HUDEP-2 (cell line): Measurements from ENCODE around the gene IL1RAPL2.
"Not testable (repeated sequence)": the region's sequence is repeated elsewhere in the genome, so short reads cannot be mapped to it uniquely, and the experiment has no call there.

Experiments used
- DNase-seq, 76 experiments: peaks; one replicate each; lab custom pipeline; 2025; ENCODE audit not compliant: unreplicated experiment in 76 of 76; lab: John Stamatoyannopoulos, UW

Gene IL1RAPL2

GRCh38 chrX:105753411-105753810 lies 1187.4 kb downstream of the IL1RAPL2 start:
- DNase-seq, result no peak

GRCh38 chrX:105754286-105754964 lies 1188.4 kb downstream of the IL1RAPL2 start:
- DNase-seq, result no peak

GRCh38 chrX:105755109-105755508 lies 1189.1 kb downstream of the IL1RAPL2 start:
- no peak for DNase-seq

GRCh38 chrX:105758754-105759153 lies 1192.8 kb downstream of the IL1RAPL2 start:
- no peak for DNase-seq

- no peak for DNase-seq
These were observed 1193.6 kb downstream of the IL1RAPL2 start for GRCh38 chrX:105759598-105759997.

- no peak for DNase-seq
These were observed 1199.7 kb downstream of the IL1RAPL2 start for GRCh38 chrX:105765691-105766090.

GRCh38 chrX:105773801-105774200 lies 1207.8 kb downstream of the IL1RAPL2 start:
- no peak for DNase-seq

GRCh38 chrX:105775679-105776078 lies 1209.7 kb downstream of the IL1RAPL2 start:
- no peak for DNase-seq

GRCh38 chrX:105781804-105782203 lies 1215.8 kb downstream of the IL1RAPL2 start:
- no peak for DNase-seq

GRCh38 chrX:105796877-105797276 lies 1230.9 kb downstream of the IL1RAPL2 start:
- not testable (repeated sequence) for DNase-seq

- DNase-seq, result no peak
These were observed 1237.9 kb downstream of the IL1RAPL2 start for GRCh38 chrX:105803891-105804290.

- not testable (repeated sequence) for DNase-seq
These were observed 1239.7 kb downstream of the IL1RAPL2 start for GRCh38 chrX:105805655-105806054.

- no peak for DNase-seq
These were observed 1250.5 kb downstream of the IL1RAPL2 start for GRCh38 chrX:105816517-105816916.
